ENCODE results near the gene PLEKHM3.

The PLEKHM3 gene

DNA sequence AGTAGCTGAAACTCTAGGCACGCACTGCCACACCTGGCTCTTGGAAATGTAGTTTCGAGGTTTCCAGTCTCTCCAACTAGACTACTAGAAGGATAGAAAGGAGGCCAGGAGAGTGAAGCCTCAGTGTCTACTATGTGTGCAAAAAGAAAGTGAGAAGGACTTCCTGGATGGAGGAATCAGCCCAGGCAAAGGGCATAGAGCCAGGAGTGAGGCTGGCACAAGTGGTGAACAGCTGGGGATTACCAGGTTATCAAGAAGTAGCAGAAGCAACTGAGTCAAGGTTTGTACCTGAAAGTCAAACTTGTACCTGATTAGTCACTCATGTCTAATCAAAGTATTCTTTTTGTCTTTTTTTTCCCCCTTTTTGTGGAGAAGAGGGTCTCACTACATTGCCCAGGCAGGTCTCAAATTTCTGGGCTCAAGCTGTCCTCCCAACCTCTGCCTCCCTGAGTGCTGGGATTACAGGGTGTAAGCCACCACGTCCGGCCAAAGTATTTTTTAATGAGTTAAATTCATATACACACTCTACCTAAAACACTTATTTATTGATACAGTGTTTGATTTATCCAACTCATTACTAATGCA, 246.9 kb downstream of the PLEKHM3 start:
- TF ChIP-seq, protein P1, sequence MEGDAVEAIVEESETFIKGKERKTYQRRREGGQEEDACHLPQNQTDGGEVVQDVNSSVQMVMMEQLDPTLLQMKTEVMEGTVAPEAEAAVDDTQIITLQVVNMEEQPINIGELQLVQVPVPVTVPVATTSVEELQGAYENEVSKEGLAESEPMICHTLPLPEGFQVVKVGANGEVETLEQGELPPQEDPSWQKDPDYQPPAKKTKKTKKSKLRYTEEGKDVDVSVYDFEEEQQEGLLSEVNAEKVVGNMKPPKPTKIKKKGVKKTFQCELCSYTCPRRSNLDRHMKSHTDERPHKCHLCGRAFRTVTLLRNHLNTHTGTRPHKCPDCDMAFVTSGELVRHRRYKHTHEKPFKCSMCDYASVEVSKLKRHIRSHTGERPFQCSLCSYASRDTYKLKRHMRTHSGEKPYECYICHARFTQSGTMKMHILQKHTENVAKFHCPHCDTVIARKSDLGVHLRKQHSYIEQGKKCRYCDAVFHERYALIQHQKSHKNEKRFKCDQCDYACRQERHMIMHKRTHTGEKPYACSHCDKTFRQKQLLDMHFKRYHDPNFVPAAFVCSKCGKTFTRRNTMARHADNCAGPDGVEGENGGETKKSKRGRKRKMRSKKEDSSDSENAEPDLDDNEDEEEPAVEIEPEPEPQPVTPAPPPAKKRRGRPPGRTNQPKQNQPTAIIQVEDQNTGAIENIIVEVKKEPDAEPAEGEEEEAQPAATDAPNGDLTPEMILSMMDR (IDR thresholded peaks at IDR 0.05; ENCODE audit: low read depth, low read length, missing control alignments): no peak
- H3K4me3 ChIP-seq (ENCODE audit: low read depth, low read length): no peak overlapping the region
- DNase-seq (ENCODE audit: low read depth): no peak

DNA sequence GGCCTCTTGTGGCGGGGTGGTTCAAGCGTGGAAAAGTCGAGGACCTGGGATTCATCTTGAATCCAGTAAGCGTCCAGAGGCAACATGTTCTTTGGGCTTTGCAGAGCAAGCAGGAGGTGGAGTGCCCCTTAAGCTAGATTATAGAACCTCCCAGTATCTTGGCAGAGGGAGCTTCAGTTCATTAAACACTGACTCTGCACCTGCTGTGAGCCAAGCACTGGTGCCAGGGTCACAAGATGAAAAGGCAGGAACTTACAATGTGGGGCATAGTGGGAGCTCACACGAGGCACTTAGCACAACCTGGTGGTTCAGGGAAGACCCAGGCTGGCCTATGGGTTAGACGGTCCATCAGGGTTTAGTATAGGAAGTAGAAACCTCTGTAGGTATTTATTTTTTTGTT, 248.2 kb downstream of the PLEKHM3 start:
- TF ChIP-seq, protein P1 (IDR thresholded peaks at IDR 0.05; ENCODE audit: low read depth, low read length, missing control alignments): no peak
- DNase-seq (ENCODE audit: low read depth): no peak
- H3K4me3 ChIP-seq (ENCODE audit: low read depth, low read length): no peak overlapping the region

DNA sequence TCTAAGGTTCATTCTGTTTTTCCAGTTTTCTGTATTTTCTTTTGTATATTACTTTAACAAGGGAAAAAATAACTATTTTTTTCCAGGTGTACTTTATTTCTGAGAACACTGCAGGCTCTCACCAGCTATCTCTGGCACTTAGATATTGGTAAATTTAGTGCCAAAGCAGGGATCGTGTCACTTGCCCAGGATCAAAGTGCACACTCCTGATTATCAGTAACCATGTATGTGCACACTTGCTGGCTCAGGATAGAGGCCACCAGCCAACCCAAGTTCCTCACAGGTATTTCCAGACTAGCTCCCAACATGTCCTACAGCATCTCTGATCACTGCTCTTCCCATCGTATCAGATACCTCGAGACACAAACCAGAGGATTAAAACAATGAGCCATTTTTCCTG, 249.9 kb downstream of the PLEKHM3 start:
- no peak overlapping the region for H3K4me3 ChIP-seq (ENCODE audit: low read depth, low read length)
- DNase-seq (ENCODE audit: low read depth): no peak
- TF ChIP-seq, protein P1 (IDR thresholded peaks at IDR 0.05; ENCODE audit: low read depth, low read length, missing control alignments): no peak

DNA sequence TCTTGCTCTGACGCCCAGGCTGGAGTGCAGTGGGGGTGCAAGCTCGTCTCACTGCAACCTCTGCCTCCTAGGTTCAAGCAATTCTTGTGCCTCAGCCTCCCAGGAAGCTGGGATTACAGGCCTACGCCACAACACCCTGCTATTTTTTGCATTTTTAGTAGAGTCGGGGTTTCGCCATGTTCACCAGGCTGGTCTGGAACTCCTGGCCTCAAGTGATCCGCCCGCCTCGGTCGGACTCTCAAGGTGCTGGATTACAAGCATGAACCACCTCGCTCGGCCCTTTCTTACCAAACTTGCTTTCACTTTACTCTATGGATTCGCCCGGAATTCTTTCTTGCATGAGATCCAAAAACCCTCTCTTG, 252.5 kb downstream of the PLEKHM3 start:
- TF ChIP-seq, protein P1 (IDR thresholded peaks at IDR 0.05; ENCODE audit: low read depth, low read length, missing control alignments): no peak
- no peak overlapping the region for H3K4me3 ChIP-seq (ENCODE audit: low read depth, low read length)
- no peak for DNase-seq (ENCODE audit: low read depth)

DNA sequence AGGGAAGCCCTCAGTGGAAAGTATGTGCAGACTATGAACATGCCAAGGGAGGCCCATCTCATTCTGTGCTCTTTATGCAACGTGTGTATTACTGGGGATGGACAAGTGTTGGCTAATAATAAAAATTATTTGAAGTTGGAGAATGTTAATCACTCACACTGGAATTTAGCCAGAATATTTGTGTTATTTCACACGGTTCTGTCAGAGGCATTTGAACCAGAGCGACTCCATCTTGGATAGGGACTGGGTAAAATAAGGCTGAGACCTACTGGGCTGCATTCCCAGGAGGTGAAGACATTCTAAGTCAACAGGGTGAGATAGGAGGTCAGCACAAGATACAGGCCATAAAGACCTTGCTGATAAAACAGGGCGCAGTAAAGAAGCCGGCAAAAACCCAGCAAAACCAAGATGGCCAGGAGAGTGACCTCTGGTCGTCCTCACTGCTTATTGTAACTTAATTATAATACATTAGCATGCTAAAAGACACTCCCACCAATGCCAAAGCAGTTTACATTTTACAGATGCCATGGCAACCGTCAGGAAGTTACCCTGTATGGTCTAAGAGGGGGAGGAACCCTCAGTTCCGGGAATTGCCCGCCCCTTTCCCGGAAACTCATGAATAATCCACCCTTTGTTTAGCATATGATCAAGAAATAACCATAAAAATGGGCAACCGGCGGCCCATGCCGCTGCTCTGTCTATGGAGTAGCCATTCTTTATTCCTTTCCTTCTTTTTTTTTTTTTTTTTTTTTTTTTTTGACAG, 253.1 kb downstream of the PLEKHM3 start:
- H3K4me3 ChIP-seq (ENCODE audit: low read depth, low read length): no peak overlapping the region
- TF ChIP-seq, protein P1 (IDR thresholded peaks at IDR 0.05; ENCODE audit: low read depth, low read length, missing control alignments): no peak
- no peak for DNase-seq (ENCODE audit: low read depth)

DNA sequence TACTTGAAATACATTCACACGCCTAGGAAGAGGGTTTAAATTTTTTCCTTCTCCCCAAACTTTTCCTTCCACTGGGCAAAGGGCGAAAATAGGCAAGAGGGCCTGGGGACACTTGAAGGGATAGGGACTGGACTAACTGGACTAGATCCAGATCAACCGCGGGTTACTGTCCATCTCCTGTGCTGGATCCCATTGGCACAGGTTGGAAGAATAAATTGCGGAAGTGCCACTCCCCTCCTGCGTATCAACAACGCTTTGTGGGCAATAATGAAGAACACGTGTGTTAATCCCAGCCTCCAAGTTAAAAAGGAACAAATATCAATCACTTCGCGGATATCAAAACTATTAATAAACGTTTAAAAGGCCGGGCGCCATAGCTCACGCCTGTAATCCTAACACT, 253.9 kb downstream of the PLEKHM3 start:
- no peak overlapping the region for H3K4me3 ChIP-seq (ENCODE audit: low read depth, low read length)
- no peak for DNase-seq (ENCODE audit: low read depth)
- TF ChIP-seq, protein P1 (IDR thresholded peaks at IDR 0.05; ENCODE audit: low read depth, low read length, missing control alignments): no peak
